ENCODE measurements around the gene HAO2.
"Not testable (repeated sequence)": the region's sequence is repeated elsewhere in the genome, so short reads cannot be mapped to it uniquely, and the experiment has no call there.

Gene HAO2

GRCh38 chr1:119368554-119368953 lies at the start of gene HAO2:
Gene HAO2 (plus strand): TSS chr1:119368785. CDS start chr1:119381086, 12,301 bp downstream.
- no peak for DNase-seq (ENCODE audit: low read depth)

DNA sequence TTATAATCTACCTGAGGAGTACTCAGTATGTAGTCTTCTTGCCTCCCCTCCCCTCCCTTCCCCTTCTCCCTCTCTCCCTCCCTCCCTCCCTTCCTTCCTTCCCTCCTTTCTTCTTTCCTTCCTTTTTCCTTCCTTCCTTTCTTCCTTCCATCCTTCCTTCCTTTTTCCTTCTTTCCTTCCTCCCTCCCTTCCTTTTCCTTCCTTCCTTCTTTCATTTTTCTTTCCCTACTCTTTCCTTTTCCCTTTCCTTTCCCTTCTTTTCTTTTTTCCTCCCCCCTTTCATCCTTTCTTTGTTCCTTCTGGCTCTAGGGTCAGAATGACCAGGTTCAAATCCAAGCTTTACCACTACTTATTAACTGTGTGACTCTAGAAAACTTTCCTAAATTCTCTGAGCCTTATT lies 48.5 kb upstream of the HAO2 start:
- DNase-seq (ENCODE audit: low read depth), result no peak

DNA sequence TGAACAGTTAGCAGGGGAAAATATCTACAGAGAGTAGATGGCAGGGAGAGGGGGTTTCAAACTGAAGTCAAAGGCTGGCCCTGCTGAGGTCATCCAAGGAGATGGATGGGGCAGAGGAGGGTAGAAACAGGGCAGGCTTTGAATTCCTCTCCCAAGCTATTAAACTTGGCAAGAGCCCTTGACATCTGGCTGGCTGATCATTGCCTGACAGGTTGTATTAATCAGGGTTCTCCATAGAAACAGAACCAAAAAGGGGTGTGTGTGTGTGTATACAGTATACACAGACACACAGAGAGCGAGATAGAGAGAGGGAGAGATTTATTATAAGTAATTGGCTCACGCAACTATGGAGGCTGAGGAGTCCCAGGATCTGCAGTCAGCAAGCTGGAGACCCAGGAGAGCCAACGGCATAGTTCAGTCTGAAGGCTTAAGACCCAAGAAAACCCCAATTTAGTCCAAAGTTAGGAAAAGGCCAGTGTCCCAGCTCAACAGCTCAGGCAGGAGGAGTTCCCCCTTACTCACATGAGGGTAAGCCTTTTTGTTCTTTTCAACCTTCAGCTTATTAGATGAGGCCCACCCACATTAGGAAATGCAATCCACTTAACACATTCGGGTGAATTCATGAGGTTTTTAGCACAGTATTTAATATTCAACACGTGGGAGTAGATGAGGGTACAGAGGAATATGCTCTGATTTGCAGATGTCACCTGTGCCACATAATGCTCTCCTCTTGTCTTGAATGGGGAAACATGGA lies 46.7 kb upstream of the HAO2 start:
- DNase-seq (ENCODE audit: low read depth), result no peak

DNA sequence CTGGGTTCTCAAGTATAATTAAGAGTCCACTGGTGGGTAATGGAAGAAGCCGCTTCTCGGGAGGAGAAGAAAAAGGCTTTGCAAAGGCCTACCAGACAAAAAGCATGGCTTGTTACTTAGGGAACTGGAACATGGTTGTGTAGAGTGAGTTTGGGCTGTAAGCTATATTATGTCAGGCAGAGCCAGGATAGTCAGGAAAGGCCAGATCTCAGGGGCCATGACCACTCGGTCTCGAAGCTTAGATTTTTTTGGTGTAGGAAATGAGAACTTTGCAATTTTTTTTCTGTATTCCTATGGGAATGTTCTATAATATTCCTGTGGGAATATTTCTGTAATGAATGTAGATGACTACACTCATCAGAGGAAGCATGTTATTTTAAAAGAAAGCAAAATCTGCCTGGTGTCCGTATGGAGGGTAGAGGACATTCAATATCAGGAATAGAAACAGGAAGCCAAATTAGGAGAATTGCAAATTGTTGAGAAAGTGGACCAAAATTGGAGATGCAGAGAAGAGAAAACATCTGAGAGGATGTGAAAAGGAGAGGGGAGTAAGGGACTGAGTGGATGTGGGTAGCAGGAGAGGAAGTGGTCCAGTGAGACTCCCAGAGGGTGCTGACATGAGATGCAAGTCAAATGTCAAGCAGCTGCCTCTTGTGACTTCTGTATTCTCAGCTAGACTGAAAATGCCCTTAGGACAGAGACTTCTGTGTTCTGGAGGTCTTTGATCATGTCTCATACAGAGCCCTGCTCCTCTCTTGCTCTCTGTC lies 45.2 kb upstream of the HAO2 start:
- no peak for DNase-seq (ENCODE audit: low read depth)

GRCh38 chr1:119324198-119324597 lies 44.4 kb upstream of the HAO2 start:
- no peak for DNase-seq (ENCODE audit: low read depth)

GRCh38 chr1:119326251-119326650 lies 42.3 kb upstream of the HAO2 start:
- DNase-seq (ENCODE audit: low read depth), result no peak

GRCh38 chr1:119327094-119327449 lies 41.5 kb upstream of the HAO2 start:
- DNase-seq (ENCODE audit: low read depth), result no peak

- no peak for DNase-seq (ENCODE audit: low read depth)
These were observed 41.0 kb upstream of the HAO2 start for GRCh38 chr1:119327450-119328155.

DNA sequence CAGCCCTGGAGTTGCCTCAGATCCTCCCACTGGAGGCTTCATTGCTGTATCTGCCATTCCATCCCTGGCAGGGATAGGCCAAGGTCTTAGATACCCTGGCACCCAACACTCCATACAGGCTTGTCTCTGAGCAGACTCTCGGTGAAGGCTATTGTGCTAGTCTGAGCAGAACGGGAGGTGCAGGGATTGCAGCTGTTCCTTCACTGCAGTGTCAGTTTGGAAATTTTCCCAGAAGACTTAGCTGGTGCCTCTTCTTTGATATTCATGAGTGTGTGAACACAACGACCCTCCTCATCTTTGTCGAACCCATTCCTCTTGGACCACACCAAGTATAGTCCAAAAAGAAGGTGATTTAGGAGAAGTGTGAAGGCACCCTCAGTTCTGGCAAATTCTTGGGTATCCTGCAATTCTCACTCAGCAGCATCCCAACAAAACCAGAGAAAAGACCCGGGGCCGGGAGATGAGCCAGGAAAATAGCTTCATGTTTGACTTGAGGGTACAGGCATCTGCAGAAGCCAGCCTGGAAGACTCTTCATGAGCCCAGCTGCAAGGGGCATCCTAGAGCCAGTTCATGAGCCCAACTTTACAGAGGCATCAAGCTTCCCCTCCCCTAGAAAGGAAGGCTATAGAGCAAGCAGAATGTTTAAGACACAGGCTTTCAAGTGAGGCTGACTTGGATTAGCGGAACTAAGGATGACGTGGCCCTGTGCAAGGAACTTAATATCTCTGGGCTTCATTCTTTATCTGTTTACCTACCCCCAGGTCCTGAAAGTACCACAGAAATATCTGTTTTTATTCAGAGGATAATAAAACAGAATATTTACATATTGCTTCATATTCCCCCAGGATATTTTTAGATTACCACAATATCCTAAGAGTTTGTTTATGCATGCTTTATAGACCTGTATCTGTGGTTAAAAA lies 38.8 kb upstream of the HAO2 start:
- DNase-seq (ENCODE audit: low read depth), result no peak

GRCh38 chr1:119330466-119331189 lies 38.0 kb upstream of the HAO2 start:
- DNase-seq (ENCODE audit: low read depth), result no peak

- no peak for DNase-seq (ENCODE audit: low read depth)
These were observed 37.4 kb upstream of the HAO2 start for GRCh38 chr1:119331190-119331515.

DNA sequence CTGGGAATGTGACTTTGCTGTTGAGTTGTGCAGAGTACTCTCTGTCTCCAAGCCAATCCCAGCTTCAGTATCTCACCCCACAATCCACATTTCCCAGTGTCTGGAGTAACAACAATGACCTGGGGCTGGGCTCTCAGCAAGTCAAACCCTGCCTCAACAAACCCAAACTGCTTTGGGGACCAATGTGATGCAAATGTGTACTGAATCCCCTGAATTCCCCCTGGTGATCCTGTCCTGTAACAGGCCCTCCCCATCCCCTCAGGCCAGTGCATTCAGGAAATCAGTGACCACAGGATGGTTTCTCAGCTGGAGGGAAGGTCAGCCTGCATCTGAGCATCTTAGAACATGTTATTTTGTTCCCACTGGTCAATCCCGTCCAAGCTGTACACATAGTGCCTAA lies 36.7 kb upstream of the HAO2 start:
- DNase-seq (ENCODE audit: low read depth), result no peak

GRCh38 chr1:119332622-119333021 lies 36.0 kb upstream of the HAO2 start:
- DNase-seq (ENCODE audit: low read depth), result no peak

DNA sequence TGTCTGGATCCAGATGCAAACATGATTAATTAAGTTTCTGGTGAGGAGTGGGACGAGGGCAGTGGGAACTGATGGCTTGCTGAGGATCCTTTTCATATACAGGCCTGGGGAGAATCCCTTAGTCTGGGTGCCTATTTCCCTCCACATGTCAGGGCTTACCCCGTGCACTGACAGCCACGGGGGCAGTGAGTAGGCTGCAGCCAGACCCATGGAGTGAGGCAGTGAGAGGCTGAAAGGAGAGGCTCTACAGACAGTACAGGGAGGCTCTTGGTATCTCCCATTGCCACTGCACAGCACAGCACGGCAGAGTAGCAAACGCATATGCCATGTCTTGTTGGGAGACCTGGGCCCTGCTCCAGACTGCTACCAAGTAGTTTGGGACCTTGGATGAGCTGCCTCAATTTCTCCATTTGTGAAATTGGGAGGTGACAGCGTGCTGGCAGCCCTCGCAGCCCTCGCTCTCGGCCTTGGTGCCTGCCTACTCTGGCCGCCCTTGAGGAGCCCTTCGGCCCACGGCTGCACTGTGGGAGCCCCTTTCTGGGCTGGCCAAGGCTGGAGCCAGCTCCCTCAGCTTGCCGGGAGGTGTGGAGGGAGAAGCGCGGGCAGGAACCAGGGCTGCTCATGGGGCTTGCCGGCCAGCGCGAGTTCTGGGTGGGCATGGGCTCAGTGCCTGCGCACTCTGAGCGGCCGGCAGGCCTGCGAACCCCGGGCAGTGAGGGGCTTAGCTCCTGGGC lies 35.3 kb upstream of the HAO2 start:
- no peak for DNase-seq (ENCODE audit: low read depth)

GRCh38 chr1:119333897-119334250 lies 34.7 kb upstream of the HAO2 start:
- not testable (repeated sequence) for DNase-seq (ENCODE audit: low read depth)

GRCh38 chr1:119336848-119337247 lies 31.7 kb upstream of the HAO2 start:
- DNase-seq (ENCODE audit: low read depth), result no peak

- no peak for DNase-seq (ENCODE audit: low read depth)
These were observed 30.6 kb upstream of the HAO2 start for GRCh38 chr1:119338004-119338403.

- DNase-seq (ENCODE audit: low read depth), result no peak
These were observed 29.8 kb upstream of the HAO2 start for GRCh38 chr1:119338757-119339156.

- no peak for DNase-seq (ENCODE audit: low read depth)
These were observed 27.7 kb upstream of the HAO2 start for GRCh38 chr1:119340861-119341261.

DNA sequence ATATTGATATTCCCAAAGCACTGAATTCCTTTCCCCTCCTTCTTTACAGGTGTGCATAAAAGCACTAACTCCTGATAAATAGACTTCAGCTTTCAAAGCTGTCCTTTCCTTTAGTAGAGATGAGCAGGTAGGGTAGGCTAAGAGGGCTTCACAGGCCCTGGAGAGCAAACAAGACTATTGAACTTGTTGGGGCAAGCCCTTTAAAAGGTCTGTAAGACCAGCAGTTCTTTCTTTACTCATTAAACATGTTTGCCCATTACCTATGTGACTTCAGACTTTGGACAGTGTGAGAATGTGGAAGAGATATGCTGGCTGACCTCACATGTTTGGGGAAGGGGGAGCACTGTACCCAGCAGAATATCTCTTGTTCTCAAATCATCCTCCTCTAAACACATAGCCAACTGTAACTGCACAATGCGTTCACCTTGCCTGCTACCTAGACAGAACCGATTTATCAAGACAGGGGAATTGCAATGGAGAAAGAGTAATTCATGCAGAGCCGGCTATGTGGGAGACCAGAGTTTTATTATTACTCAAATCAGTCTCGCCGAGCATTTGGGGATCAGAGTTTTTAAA lies 27.1 kb upstream of the HAO2 start:
- no peak for DNase-seq (ENCODE audit: low read depth)

Measured in HS-27A (cell line).